HG03460 (cell line): ENCODE data around the gene NSMCE1.

Experiments
- ATAC-seq: cut with Tn5 transposase; IDR thresholded peaks from one replicate; pipeline ENCODE4 v1.9.1; 2021; ENCODE audit not compliant: unreplicated experiment

The NSMCE1 gene

GRCh38 chr16:27199235-27199586 is 69.4 kb downstream of the NSMCE1 start:
- no peak for ATAC-seq

GRCh38 chr16:27198451-27199234 is 69.9 kb downstream of the NSMCE1 start:
- no peak for ATAC-seq

DNA sequence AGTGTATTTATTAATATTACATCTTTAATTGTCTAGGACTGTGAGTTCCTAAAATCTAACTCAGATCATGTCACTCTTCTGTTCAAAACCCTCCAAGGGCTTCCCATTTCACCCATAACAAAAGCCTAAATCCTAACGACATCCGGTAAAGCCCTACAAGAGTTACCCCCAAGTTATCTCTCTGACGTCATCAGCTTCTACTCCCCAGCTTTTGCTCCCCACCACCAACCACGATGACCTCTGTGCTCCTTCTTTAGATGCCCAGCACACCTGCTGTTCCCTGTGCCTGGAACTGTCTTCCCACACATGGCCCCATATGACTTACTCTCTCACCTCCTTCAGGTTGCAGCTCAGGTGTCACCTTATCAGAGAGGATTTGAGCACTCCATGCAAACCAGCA is 71.6 kb downstream of the NSMCE1 start:
- no peak for ATAC-seq

- ATAC-seq: no peak
These were observed 72.5 kb downstream of the NSMCE1 start for GRCh38 chr16:27195941-27196595.

DNA sequence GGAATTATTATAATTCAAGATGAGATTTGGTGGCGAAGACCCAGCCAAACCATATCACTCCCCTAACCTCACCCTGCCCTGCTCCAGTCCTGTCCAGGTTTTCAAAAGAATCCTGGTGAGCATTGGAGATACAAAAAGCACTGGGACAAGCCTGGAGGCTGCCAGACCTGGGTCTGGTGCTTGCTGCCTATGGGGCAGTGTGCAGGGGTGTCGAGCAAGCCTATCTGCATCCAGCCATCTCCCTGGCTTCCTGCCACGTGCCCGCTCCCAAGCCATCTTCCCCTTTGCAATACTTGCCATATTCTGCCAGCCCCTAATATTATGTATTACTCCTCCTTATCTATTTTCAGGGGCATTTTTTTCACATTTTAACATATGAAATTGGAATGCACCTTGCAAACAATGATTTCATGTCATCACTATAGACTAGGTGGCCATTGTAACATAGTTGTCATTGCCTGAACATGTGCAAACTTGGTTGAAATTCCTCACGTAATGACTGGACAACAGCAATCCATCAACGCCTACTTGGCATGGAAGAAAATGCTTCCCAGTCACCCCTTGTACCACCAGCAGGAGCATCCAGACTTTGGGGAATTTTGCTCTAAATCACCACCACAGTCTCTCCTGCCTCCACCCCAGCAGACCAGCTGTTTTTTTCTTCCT is 73.4 kb downstream of the NSMCE1 start:
- ATAC-seq: no peak

DNA sequence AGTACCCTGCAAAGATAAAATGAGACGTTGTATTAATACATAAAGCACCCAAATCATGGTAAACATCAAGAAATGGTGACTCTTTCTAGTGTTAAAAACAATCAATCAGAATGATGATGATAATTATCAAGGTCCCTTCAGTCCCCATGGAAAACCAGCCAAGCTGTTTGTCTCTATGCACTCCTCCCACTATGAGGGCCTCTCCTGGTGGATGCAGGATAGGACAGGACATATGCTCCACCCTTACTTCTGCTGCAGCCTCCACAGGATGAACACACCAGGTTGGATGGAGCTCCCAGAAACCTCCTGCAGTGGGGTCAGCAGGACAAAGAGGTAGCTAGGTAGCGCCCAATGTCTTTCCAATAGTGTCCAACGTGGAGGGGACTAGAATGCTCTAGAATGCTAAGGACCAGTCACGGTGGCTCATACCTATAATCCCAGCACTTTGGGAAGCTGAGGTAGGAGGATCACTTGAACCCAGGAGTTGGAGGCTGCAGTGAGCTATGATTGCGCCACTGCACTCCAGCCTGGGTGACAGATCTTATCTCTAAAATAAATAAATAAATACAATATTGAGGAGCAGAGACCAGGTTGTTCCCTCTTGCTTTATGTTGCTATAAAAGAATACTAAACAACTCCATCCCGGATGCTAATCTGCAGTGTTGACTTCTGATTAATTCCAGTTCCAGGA is 75.1 kb downstream of the NSMCE1 start:
- ATAC-seq: no peak

DNA sequence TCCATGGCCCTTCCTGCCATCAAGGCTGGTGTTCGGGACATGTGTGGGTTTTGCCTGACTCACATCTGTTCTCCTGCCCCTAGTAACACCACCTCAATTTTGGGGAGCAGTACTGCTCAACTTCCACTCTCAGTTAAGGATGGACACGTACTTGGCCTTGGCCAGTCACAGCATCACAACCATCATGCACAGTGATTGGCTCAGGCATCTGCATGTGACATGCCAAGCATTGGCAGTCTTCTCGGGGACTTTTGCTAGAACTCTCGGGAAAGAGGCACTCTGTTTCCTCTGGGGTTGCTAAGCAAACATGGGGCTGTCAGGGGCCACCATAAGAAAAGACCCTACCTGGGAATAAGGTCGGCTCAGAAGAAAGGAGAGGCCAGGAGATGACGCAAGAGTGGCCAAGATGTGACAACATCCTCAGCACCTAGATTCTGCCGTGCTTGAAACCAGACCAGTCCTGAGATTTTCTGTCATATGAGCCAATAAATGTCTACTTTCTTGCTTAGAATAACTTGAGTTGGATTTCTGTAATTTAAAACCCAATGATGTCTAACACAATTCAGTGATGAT is 77.1 kb downstream of the NSMCE1 start:
- ATAC-seq: no peak

- no peak for ATAC-seq
These were observed 78.2 kb downstream of the NSMCE1 start for GRCh38 chr16:27190316-27190871.

DNA sequence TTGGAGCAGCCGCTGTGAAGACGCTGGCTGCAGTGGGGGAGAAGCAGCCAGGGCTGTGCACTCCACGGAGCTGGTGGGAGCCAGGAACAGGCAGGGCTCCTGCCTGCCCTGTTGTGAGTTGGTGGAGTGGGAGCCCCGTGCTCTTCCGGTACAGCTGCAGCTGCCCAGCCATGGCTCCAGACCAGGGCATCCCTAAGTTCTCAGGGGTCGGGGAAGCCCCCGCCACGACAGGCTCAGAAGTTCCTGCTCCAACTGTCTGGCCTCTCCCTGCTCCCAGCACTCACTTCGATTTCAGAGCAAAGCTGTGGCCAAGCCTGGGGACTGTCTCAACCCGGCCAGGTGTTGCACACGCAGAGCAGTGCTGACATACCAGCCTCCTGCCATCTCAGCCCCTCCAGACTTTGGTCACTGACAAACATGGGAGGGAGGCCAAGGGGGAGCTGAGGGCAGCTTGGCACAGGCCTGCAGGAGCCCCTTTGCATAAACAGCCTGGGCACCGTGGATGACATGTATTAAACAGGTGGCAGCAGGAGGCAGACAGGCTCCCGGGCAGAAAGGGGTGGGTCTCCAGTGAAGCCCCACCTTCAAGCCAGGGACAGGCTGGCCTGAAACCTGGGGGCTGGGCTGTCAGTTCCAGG is 79.1 kb downstream of the NSMCE1 start:
- no peak for ATAC-seq

DNA sequence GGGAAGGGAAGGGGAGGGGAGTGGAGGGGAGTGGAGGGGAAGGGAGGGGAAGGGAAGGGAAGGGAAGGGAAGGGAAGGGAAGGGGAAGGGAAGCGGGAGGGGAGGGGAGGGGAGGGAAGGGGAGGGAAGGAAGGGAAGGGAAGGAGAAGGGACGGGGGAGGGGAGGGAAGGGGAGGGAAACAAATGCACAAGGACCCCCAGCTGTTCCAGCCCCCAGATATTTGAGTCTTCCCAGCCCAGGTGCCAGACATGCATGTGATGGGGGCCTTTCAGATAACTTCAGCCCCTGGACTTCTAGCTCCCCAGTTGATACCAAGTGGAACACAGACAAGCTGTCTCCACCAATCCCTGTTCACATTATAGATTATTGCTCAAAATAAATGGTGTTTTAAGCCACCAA is 79.9 kb downstream of the NSMCE1 start:
- ATAC-seq: no peak

DNA sequence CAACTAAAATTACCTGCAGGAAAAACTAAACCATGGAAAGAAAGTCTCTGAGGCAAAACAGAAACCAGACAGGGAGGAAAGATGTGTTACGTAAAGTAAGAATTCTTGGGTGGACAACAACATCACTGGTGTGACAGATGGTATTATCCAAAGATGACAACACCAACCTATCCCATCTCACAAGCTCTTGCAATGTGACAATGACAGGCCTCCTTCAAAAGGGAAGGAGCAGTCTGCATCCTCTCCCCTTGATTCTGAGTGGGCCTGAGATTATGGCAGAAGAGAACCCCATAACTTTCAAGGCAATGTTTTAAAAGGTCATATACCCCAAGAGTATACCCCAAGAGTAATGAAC is 82.8 kb downstream of the NSMCE1 start:
- ATAC-seq: no peak

GRCh38 chr16:27182906-27183405 is 85.6 kb downstream of the NSMCE1 start:
- no peak for ATAC-seq

DNA sequence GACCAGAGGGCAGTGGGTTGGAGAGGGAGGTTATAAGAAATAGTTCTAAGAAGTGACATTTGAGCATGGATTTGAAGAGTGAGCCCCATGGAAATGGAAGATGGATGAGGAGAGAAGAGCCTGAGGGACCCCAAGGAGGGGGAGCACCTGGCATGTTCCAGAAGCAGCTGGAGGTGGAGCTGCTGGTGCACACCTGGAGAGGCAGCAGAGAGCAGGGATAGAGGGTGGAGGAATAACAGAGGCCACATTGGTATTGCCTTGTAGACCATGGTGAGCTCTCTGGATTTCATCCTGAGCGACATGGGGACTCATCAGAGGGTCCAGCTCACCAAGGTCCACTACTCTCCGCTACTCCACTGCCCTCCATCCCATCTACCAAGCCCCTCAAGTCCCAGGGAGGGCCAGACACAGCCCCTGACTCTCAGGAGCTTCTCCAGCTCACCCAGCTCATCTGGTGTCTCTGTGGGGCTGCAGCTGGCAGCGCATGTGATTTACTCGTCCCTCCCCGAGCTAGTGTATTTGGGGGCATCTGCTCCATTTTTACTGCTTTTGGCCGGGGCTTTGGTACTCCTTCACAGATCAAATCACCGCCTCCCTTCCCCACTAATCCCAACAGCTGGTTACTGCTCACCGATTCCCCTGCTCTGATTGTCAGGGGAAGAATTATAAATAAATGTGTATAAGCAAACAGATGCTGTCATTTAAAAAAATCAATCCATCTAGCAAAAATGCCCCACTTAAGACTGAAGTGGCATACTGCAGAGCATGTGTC is 87.4 kb downstream of the NSMCE1 start:
- ATAC-seq: no peak

GRCh38 chr16:27179500-27180072 is 89.0 kb downstream of the NSMCE1 start:
- ATAC-seq: peak; percentile 84

- no peak for ATAC-seq
These were observed 91.4 kb downstream of the NSMCE1 start for GRCh38 chr16:27177031-27177774.

- ATAC-seq: no peak
These were observed 92.7 kb downstream of the NSMCE1 start for GRCh38 chr16:27175888-27176287.
